Retinal pigment epithelial cell (primary cell): ENCODE results near the gene TREX2.

ENCODE experiments used
- DNase-seq: peaks from one replicate; pipeline ENCODE4 v3.0.0-alpha.2; 2010; ENCODE audit warnings: low read depth
- H3K4me3 ChIP-seq: 2 replicates; pipeline ENCODE4 v1.5.1; 2011; ENCODE audit warnings: mild to moderate bottlenecking, low read length, control low read depth, moderate library complexity
- CTCF ChIP-seq: conservative IDR thresholded peaks from 2 replicates; pipeline ENCODE4 v1.5.1; 2011; ENCODE audit warnings: low read depth, low read length, control low read depth, inconsistent platforms

TREX2 gene

GRCh38 chrX:153444333-153445011 is 1.4 kb downstream of the TREX2 start:
- no peak for DNase-seq
- H3K4me3 ChIP-seq: no peak overlapping the region
- TF ChIP-seq CTCF: no peak

- DNase-seq: no peak
- no peak for TF ChIP-seq CTCF
- no peak overlapping the region for H3K4me3 ChIP-seq
Measured at GRCh38 chrX:153443476-153444332, 2.2 kb downstream of the TREX2 start.

GRCh38 chrX:153442463-153442862 is 3.4 kb downstream of the TREX2 start:
- TF ChIP-seq CTCF: no peak
- DNase-seq: no peak
- no peak overlapping the region for H3K4me3 ChIP-seq

GRCh38 chrX:153441981-153442380 is 3.9 kb downstream of the TREX2 start:
- no peak for TF ChIP-seq CTCF
- no peak overlapping the region for H3K4me3 ChIP-seq
- DNase-seq: no peak

GRCh38 chrX:153441296-153441695 is 4.6 kb downstream of the TREX2 start:
- DNase-seq: no peak
- no peak overlapping the region for H3K4me3 ChIP-seq
- TF ChIP-seq CTCF: no peak

GRCh38 chrX:153440556-153441135 is 5.2 kb downstream of the TREX2 start:
- DNase-seq: no peak
- no peak overlapping the region for H3K4me3 ChIP-seq
- TF ChIP-seq CTCF: no peak
